Testis (tissue), 2 donors: ENCODE measurements around the gene CALD1.

Experiments
- POLR2A ChIP-seq: fragments of 450-650 bp; IDR thresholded peaks from one replicate; pipeline ENCODE4 v1.6.1; 2017; ENCODE audit warnings: antibody characterized with exemption, mild to moderate bottlenecking, moderate library complexity
- TF ChIP-seq, protein P1 (sequence below), 3 experiments: fragments of 450-650 bp in 2 of 3; fragments of 200-600 bp in 1 of 3; sonication (generic) in 1 of 3; IDR thresholded peaks; one replicate each; pipeline ENCODE4 v1.5.1; 2016 to 2019; ENCODE audit warnings: antibody characterized with exemption in 3 of 3, mild to moderate bottlenecking in 2 of 3, moderate library complexity in 1 of 3

DNA sequence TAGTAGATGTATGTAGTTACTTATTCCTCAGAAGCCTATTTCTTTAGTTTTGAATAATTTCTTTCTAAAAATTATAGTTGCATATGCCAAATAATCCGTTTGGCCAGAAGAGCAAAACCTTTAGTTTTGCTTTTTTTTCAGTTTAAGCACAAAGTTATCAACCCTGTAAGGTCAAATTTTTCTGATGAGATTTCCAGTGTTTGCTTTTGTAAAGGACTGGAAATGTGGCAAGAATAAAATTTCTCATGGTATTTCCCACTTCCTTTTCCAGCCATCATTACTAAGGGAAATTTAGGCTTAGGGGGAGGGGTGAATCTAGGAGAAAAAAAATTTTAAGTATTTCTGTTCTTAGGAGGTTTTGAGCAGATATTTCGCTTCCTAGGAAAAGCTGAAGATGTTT, 7.6 kb downstream of the CALD1 start:
- TF ChIP-seq, protein P1, sequence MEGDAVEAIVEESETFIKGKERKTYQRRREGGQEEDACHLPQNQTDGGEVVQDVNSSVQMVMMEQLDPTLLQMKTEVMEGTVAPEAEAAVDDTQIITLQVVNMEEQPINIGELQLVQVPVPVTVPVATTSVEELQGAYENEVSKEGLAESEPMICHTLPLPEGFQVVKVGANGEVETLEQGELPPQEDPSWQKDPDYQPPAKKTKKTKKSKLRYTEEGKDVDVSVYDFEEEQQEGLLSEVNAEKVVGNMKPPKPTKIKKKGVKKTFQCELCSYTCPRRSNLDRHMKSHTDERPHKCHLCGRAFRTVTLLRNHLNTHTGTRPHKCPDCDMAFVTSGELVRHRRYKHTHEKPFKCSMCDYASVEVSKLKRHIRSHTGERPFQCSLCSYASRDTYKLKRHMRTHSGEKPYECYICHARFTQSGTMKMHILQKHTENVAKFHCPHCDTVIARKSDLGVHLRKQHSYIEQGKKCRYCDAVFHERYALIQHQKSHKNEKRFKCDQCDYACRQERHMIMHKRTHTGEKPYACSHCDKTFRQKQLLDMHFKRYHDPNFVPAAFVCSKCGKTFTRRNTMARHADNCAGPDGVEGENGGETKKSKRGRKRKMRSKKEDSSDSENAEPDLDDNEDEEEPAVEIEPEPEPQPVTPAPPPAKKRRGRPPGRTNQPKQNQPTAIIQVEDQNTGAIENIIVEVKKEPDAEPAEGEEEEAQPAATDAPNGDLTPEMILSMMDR (IDR thresholded peaks at IDR 0.05): no peak
- TF ChIP-seq POLR2A: no peak
